Activated CD4-positive, alpha-beta memory T cell treated with anti-CD3 and anti-CD28 coated beads for 36 hours (primary cell): ENCODE data around the gene CCL4. TPM values are rescaled to one million over a fixed set of nuclear protein-coding genes. Genes with fewer than 3 reads are reported as not detected.
"Not testable (repeated sequence)": the region's sequence is repeated elsewhere in the genome, so short reads cannot be mapped to it uniquely, and the experiment has no call there.

Experiments used
- CTCF ChIA-PET: fragments of 350-600 bp; sonication (Branson Sonifier 250); formaldehyde crosslinking; loops from one replicate; lab custom pipeline; 2021; ENCODE audit warnings: antibody characterized with exemption, inconsistent platforms; lab: Charles Lee
- POLR2A ChIA-PET: fragments of 350-600 bp; sonication (Branson Sonifier 250); formaldehyde crosslinking; loops from one replicate; lab custom pipeline; 2021; ENCODE audit warnings: antibody characterized with exemption; lab: Charles Lee
- DNase-seq: peaks from one replicate; pipeline ENCODE4 v3.0.0-alpha.2; 2020
- H3K27ac Mint-ChIP-seq: one replicate; pipeline ENCODE4 v1.8.0; 2021; ENCODE audit warnings: mixed read lengths
- H3K27me3 Mint-ChIP-seq: one replicate; pipeline ENCODE4 v1.8.0; 2021; ENCODE audit warnings: mixed read lengths
- H3K36me3 Mint-ChIP-seq: one replicate; pipeline ENCODE4 v1.8.0; 2021; ENCODE audit warnings: mixed read lengths
- H3K4me1 Mint-ChIP-seq: one replicate; pipeline ENCODE4 v1.8.0; 2021; ENCODE audit warnings: low read depth, mixed read lengths
- H3K4me3 Mint-ChIP-seq: one replicate; pipeline ENCODE4 v1.8.0; 2021; ENCODE audit warnings: mild to moderate bottlenecking, mixed read lengths
- H3K9me3 Mint-ChIP-seq: one replicate; pipeline ENCODE4 v1.8.0; 2021; ENCODE audit warnings: mixed read lengths
- intact Hi-C: fragments of 100-400 bp; cut with micrococcal nuclease; formaldehyde crosslinking; loops from one replicate; pipeline ENCODE4 v1.15.1; 2023
- total RNA-seq, 2 experiments: library from RNA; stranded (reverse); gene quantifications; one replicate each; pipeline ENCODE4 v1.2.3, GENCODE V29; 2021

Gene CCL4
- total RNA-seq, 2 experiments from 2014 or later, result 917 to 966 TPM

- ChIA-PET CTCF (interaction anchor here (0.7 to 6.0 kb wide), 7 partner anchors 15 to 119 kb away, joined by 3 to 56 read pairs (median 4); partner anchors contain the start of gene CCL4), POLR2A (interaction anchor here (1.5 to 5.2 kb wide), 4 partner anchors 16 to 113 kb away, joined by 3 to 71 read pairs (median 27); partner anchors contain the start of gene CCL4)
- H3K27ac Mint-ChIP-seq, result peak overlapping the region; percentile 74
- H3K36me3 Mint-ChIP-seq, result peaks cover 4% of the 10 kb centered on the region
- no peak for DNase-seq
- peaks cover 19% of the 10 kb centered on the region for H3K27me3 Mint-ChIP-seq
- H3K4me1 Mint-ChIP-seq, result peaks cover 55% of the 10 kb centered on the region
- H3K4me3 Mint-ChIP-seq, result peak overlapping the region; percentile 64
- no peaks in the 10 kb centered on the region for H3K9me3 Mint-ChIP-seq
- intact Hi-C loops, result no loop called here
Measured at GRCh38 chr17:36088670-36089338, 14.8 kb upstream of the CCL4 start.

GRCh38 chr17:36089339-36089865 lies 14.2 kb upstream of the CCL4 start:
- H3K36me3 Mint-ChIP-seq, result peaks cover 4% of the 10 kb centered on the region
- ChIA-PET POLR2A (interaction anchor here (1.0 to 5.2 kb wide), 8 partner anchors 10 to 281 kb away, joined by 3 to 71 read pairs (median 10); partner anchors contain the start of genes CCL4 and TAF15), CTCF (interaction anchor here (0.7 to 6.0 kb wide), 13 partner anchors 14 to 394 kb away, joined by 3 to 56 read pairs (median 4); partner anchors contain the start of gene CCL4)
- H3K27me3 Mint-ChIP-seq, result peaks cover 21% of the 10 kb centered on the region
- no peak for DNase-seq
- no peaks in the 10 kb centered on the region for H3K9me3 Mint-ChIP-seq
- peak overlapping the region; percentile 64 for H3K4me3 Mint-ChIP-seq
- H3K4me1 Mint-ChIP-seq, result peaks cover 55% of the 10 kb centered on the region
- peak overlapping the region; percentile 74 for H3K27ac Mint-ChIP-seq
- intact Hi-C loops, result no loop called here

- Mint-ChIP-seq H3K4me1 (peaks cover 56% of the 10 kb centered on the region), H3K4me3 (peak within 1 kb of the TSS; percentile 64), H3K36me3 (peaks cover 4% of the 10 kb centered on the region), H3K27me3 (peaks cover 26% of the 10 kb centered on the region), H3K9me3 (no peaks in the 10 kb centered on the region), H3K27ac (peak within 1 kb of the TSS; percentile 74)
- ChIA-PET CTCF (interaction anchor here (1.2 to 6.0 kb wide), 10 partner anchors 13 to 393 kb away, joined by 3 to 56 read pairs (median 4); partner anchors contain the start of gene CCL4), POLR2A (interaction anchor here (0.7 to 5.2 kb wide), 13 partner anchors 8 to 281 kb away, joined by 3 to 71 read pairs (median 4); partner anchors contain the start of genes CCL4 and TAF15)
- peak; percentile 79 for DNase-seq
- intact Hi-C loops, result loop anchor here (1.0 to 5.0 kb wide), 5 partner anchors 8 to 843 kb away; partner anchors contain the start of gene CCL5
Measured at GRCh38 chr17:36089888-36090836, 13.5 kb upstream of the CCL4 start, which contains the start of gene CCL3. Gene CCL3, minus strand, starts transcription at chr17:36090143. Its CDS starts 85 bp downstream, at chr17:36090058.

GRCh38 chr17:36092230-36092629 lies 11.4 kb upstream of the CCL4 start:
- DNase-seq, result peak; percentile 74
- peaks cover 4% of the 10 kb centered on the region for H3K36me3 Mint-ChIP-seq
- H3K4me3 Mint-ChIP-seq, result no peak overlapping the region
- H3K27me3 Mint-ChIP-seq, result peaks cover 28% of the 10 kb centered on the region
- no peaks in the 10 kb centered on the region for H3K9me3 Mint-ChIP-seq
- H3K4me1 Mint-ChIP-seq, result peaks cover 57% of the 10 kb centered on the region
- ChIA-PET CTCF (interaction anchor here (0.6 to 1.7 kb wide), 4 partner anchors 19 to 57 kb away, joined by 4 to 13 read pairs (median 6); no protein-coding TSS in a partner anchor), POLR2A (interaction anchor here (1.2 to 5.2 kb wide), 6 partner anchors 9 to 196 kb away, joined by 4 to 71 read pairs (median 6); partner anchors contain the start of gene CCL4)
- peak overlapping the region; percentile 71 for H3K27ac Mint-ChIP-seq
- intact Hi-C loops, result loop anchor here (5.0 kb wide), 1 partner anchor 845 kb away; no protein-coding TSS in a partner anchor

DNA sequence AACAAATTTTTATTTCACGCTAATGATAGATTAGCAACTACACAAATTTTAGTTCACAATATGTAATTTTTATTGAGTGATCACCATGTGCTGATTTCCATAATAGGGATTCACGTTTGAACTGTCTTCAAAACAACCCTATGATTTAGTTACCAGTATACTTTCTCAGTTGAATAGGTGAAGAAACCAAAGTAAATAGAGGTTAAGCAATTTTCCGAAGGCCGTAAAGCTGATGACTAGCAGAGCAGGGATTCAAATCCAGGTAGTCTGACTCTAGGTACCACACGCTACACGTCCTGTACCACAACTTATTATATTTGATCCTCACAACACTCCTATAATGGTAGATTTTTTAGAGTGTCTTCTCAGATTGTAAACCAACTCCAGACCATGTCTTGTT lies 10.9 kb upstream of the CCL4 start:
- H3K36me3 Mint-ChIP-seq, H3K4me3 Mint-ChIP-seq, H3K9me3 Mint-ChIP-seq, DNase-seq: not testable (repeated sequence)
- intact Hi-C loops, result loop anchor here (5.0 kb wide), 1 partner anchor 845 kb away; no protein-coding TSS in a partner anchor
- CTCF ChIA-PET, result interaction anchor here (0.6 to 1.7 kb wide), 4 partner anchors 20 to 57 kb away, joined by 4 to 13 read pairs (median 6); no protein-coding TSS in a partner anchor
- Mint-ChIP-seq H3K27ac (peak overlapping the region; percentile 71), H3K4me1 (peaks cover 57% of the 10 kb centered on the region), H3K27me3 (peaks cover 28% of the 10 kb centered on the region)
- POLR2A ChIA-PET, result interaction anchor here (1.2 to 5.2 kb wide), 6 partner anchors 10 to 196 kb away, joined by 4 to 71 read pairs (median 6); partner anchors contain the start of gene CCL4

DNA sequence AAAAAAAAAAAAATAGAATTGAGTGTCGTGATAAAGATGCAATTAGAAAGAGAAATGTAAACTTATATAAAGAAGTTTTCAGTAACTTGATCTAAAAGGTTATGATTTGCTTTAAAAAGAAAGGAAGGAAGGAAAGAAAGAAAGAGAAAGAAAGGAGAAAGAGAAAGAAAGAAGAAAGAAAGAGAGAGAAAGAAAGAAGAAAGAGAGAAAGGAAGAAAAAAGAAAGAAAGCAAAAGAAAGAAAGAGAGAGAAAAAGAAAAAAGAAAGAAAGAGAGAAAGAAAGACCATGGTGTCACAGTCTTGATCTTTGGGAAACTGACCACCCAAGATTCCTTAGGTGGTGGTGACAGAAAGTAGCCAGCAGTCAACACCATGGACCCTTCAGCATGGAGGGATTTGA lies 9.4 kb upstream of the CCL4 start:
- H3K4me1 Mint-ChIP-seq, result peaks cover 50% of the 10 kb centered on the region
- CTCF ChIA-PET, result no interaction called here
- POLR2A ChIA-PET, result no interaction called here
- no peaks in the 10 kb centered on the region for H3K9me3 Mint-ChIP-seq
- H3K4me3 Mint-ChIP-seq, result no peak overlapping the region
- intact Hi-C loops, result loop anchor here (5.0 kb wide), 1 partner anchor 847 kb away; no protein-coding TSS in a partner anchor
- no peaks in the 10 kb centered on the region for H3K36me3 Mint-ChIP-seq
- peaks cover 25% of the 10 kb centered on the region for H3K27me3 Mint-ChIP-seq
- no peak overlapping the region for H3K27ac Mint-ChIP-seq
- DNase-seq, result no peak

GRCh38 chr17:36094746-36095145 lies 8.9 kb upstream of the CCL4 start:
- Mint-ChIP-seq H3K27me3 (peaks cover 29% of the 10 kb centered on the region), H3K9me3 (no peaks in the 10 kb centered on the region), H3K36me3 (no peaks in the 10 kb centered on the region), H3K4me1 (peaks cover 49% of the 10 kb centered on the region), H3K27ac (peak overlapping the region; percentile 3), H3K4me3 (no peak overlapping the region)
- no peak for DNase-seq
- intact Hi-C loops, result loop anchor here (5.0 kb wide), 1 partner anchor 847 kb away; no protein-coding TSS in a partner anchor
- ChIA-PET POLR2A (no interaction called here), CTCF (no interaction called here)

DNA sequence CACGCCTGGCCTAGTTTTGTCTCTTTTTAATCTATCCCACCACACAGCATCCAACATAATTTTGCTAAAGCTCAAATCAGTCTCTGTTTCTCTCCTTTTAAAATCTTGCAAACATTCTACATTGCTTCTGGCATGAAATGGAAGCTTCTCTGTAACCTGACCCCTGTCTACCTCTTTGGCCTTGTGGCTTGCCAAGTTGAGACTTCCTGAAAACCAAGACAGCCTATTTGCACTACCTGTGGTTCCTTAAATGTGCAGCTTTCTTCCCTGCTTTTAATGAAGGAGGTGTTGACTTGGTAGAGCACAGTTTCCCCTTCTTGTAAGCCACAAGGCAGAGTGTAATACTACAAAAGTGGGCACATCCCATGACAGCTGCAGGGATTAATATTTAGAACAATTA lies 7.6 kb upstream of the CCL4 start:
- Mint-ChIP-seq H3K9me3 (no peaks in the 10 kb centered on the region), H3K27me3 (peaks cover 33% of the 10 kb centered on the region), H3K36me3 (no peaks in the 10 kb centered on the region), H3K4me3 (no peak overlapping the region), H3K4me1 (peaks cover 44% of the 10 kb centered on the region), H3K27ac (no peak overlapping the region)
- POLR2A ChIA-PET, result no interaction called here
- CTCF ChIA-PET, result interaction anchor here (1.0 kb wide), 1 partner anchor 51 kb away, joined by 4 read pairs; no protein-coding TSS in a partner anchor
- intact Hi-C loops, result no loop called here
- no peak for DNase-seq

DNA sequence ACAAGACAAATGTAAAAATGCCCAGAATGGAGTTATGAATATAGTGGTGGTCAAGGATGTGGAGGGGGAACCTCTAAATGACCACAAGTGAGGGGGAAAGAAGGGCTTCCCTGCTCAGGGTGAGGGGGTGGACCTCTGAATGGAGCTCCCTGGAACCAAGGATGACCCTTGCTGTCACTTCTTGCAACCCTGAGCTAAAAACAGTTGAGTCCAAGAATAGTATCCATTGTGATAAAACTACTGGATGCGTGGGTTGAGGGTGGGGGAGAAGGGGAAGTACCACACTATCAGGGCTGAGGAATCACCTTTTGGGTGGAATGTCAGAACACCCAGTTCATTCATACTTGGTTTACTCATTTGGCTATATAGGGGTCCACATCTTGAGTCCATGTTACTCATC lies 4.6 kb upstream of the CCL4 start:
- H3K36me3 Mint-ChIP-seq, H3K4me3 Mint-ChIP-seq, H3K27ac Mint-ChIP-seq, H3K9me3 Mint-ChIP-seq, DNase-seq, intact Hi-C loops: not testable (repeated sequence)
- ChIA-PET POLR2A (interaction anchor here (0.8 to 1.4 kb wide), 3 partner anchors 9 to 47 kb away, joined by 3 to 9 read pairs (median 3); partner anchors contain the start of gene CCL3), CTCF (interaction anchor here (1.5 kb wide), 1 partner anchor 49 kb away, joined by 4 read pairs; no protein-coding TSS in a partner anchor)
- H3K27me3 Mint-ChIP-seq, result peaks cover 29% of the 10 kb centered on the region
- H3K4me1 Mint-ChIP-seq, result peaks cover 34% of the 10 kb centered on the region

DNA sequence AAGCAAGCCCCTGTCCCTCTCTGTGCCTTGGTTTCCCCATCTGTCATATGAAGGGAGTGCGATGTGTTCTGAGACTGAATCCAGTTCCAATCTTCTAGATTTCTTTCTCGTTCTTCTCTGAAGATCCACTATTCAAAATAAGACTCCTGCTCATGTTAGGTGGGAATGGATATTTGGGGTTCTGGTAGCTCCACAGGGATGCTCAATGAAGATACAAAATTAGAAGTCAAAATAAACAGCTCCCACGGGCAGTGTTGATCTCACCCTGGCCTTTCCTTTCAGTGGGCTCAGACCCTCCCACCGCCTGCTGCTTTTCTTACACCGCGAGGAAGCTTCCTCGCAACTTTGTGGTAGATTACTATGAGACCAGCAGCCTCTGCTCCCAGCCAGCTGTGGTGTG lies 619 bp downstream of the CCL4 start:
- H3K36me3 Mint-ChIP-seq, H3K9me3 Mint-ChIP-seq, DNase-seq, intact Hi-C loops: not testable (repeated sequence)
- Mint-ChIP-seq H3K27ac (peak overlapping the region; percentile 86), H3K27me3 (peaks cover 24% of the 10 kb centered on the region), H3K4me3 (peak overlapping the region; percentile 73), H3K4me1 (peaks cover 27% of the 10 kb centered on the region)
- CTCF ChIA-PET, result interaction anchor here (0.7 to 1.5 kb wide), 2 partner anchors 15 to 31 kb away, joined by 3 to 4 read pairs; no protein-coding TSS in a partner anchor
- POLR2A ChIA-PET, result interaction anchor here (1.8 to 7.6 kb wide), 2 partner anchors 14 to 30 kb away, joined by 4 to 71 read pairs; partner anchors contain the start of gene CCL3
